Measurements from ENCODE around the gene HSD3B7. TPM values are rescaled to one million over a fixed set of nuclear protein-coding genes. Genes with fewer than 3 reads are reported as not detected.

HSD3B7 gene
- total and polyA plus RNA-seq, 7 experiments from 2014 or later, result 0.08 to 7.0 (median 2.4) TPM; not detected in 1

DNA sequence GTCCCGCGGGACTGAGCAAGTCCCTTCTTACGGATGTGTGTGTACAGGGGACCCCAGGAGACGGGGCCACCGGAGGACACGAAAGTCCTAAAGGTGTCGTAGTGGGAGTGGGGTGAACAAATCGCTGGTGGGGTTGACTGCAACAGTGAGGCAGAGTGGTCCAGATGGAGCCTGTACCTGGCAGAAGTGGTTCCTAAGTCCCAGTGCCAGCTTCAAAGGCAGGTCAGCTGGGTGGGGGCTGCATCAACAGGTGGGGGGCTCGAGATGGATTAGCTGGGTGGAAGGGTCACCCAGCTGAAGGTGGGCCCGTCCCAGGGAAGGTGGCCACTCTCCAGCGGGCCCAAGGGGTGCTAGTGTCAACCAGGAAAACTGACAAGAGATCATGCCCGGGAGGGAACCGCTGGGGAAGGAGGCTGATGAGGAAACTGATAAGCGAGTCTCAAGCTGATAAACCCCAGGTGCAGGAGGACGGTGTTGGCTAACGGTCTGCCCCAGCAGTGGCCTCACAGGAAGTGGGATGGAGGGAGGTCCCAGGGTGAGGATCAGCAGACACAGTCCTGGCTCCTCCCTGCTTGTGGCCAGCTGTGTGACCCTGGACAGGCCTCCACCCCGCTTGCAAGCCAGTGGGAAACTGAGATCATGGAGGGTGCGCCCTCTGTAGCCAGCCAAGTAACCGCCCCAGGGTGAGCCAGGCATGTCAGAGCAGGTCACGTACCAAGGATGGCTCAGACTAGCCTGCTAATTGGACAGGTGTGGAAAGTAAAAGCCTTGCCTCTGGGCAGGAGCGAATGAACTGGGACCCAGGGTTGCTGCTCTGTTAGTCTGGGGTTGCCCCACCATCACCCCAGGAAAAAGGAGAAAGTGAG lies 35.1 kb upstream of the HSD3B7 start:
- intact Hi-C loops (cut with micrococcal nuclease), result loop anchor here (1.0 to 10.0 kb wide), 4 partner anchors 7 to 925 kb away; partner anchors contain the start of genes FBXL19 (in 1 of the 2), SETD1A (in 1 of the 2) and ZNF267 (in 1 of the 2)
- Histone ChIP-seq H3K36me3 (ENCODE audit: control insufficient read depth in 2 of 3, insufficient read depth in 3 of 3, low read length in 3 of 3) (no peaks in the 10 kb centered on the region), H3K27ac (ENCODE audit: low read depth, low read length) (peak overlapping the region; percentile 75), H3K9me3 (ENCODE audit: control insufficient read depth in 2 of 3, low read length in 3 of 3) (no peaks in the 10 kb centered on the region), H3K4me1 (ENCODE audit: control insufficient read depth in 2 of 2, insufficient read depth in 2 of 2, low read length in 2 of 2) (peaks cover 11 to 15% of the 10 kb centered on the region in 2 donors), H3K4me3 (ENCODE audit: low read length) (peak overlapping the region; percentile 74), H3K27me3 (ENCODE audit: control insufficient read depth in 2 of 2, insufficient read depth in 2 of 2, low read length in 2 of 2) (no peaks in the 10 kb centered on the region)
- Mint-ChIP-seq H3K4me3 (peak overlapping the region; percentile 87 to 98 (median 90)), H3K27ac (peak overlapping the region; percentile 64 to 92 (median 80)), H3K36me3 (peaks cover 0 to 6% (median 0%) of the 10 kb centered on the region in 5 donors), H3K4me1 (peaks cover 13 to 23% (median 17%) of the 10 kb centered on the region in 7 donors), H3K27me3 (no peaks in the 10 kb centered on the region), H3K9me3 (peaks cover 0 to 1% (median 0%) of the 10 kb centered on the region in 11 donors)
- peak in 2 of 9 donors; percentile 20 to 58 for DNase-seq
- ATAC-seq, result peak; percentile 52
- CTCF ChIA-PET, result interaction anchor here (0.6 to 1.1 kb wide), 2 partner anchors 56 to 104 kb away, joined by 3 to 8 read pairs; partner anchors contain the start of gene BCL7C
- POLR2A ChIA-PET, result interaction anchor here (0.6 to 1.8 kb wide), 6 partner anchors 10 to 230 kb away, joined by 3 to 6 read pairs (median 3); partner anchors contain the start of genes FUS and KAT8

DNA sequence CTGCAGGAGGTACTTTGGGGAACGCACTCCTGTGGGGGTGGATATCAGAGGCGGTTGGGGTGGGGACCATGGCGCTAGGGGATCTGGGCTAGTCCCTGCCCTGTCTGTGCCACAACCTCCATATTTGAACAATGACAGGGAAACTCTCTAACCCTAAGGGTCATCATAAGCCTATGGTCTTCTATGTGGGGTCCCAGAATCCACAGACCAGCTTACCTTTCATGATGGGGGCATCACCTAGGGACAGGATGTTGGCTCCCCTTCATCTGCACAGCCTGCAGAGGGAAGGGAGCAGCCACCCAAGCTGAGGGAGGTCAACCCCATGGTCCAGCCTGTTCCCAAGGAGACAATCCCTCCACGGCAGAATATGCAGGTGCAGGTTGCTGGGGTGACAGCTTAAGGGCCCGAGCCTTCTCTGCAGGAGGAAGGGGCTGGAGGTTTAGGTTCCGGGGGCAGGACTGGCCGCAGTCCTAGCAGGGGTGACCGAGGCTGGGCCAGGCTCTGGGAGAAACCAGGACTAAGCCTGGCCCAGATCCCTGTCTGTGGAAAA lies 34.4 kb upstream of the HSD3B7 start:
- Mint-ChIP-seq H3K9me3 (peaks cover 0 to 1% (median 0%) of the 10 kb centered on the region in 11 donors), H3K4me3 (peak overlapping the region; percentile 87 to 98 (median 90)), H3K4me1 (peaks cover 13 to 23% (median 17%) of the 10 kb centered on the region in 7 donors), H3K27me3 (no peaks in the 10 kb centered on the region), H3K36me3 (peaks cover 0 to 6% (median 0%) of the 10 kb centered on the region in 5 donors), H3K27ac (peak overlapping the region in 6 of 9 donors; percentile 64 to 90 (median 82))
- POLR2A ChIA-PET, result interaction anchor here (0.6 to 1.8 kb wide), 4 partner anchors 10 to 229 kb away, joined by 3 to 6 read pairs (median 4); partner anchors contain the start of genes FUS and KAT8
- H3K36me3 ChIP-seq (ENCODE audit: control insufficient read depth in 2 of 3, insufficient read depth in 3 of 3, low read length in 3 of 3), result no peaks in the 10 kb centered on the region
- DNase-seq (no peak), ATAC-seq (no peak)
- H3K4me1 ChIP-seq (ENCODE audit: control insufficient read depth in 2 of 2, insufficient read depth in 2 of 2, low read length in 2 of 2), result peaks cover 11 to 15% of the 10 kb centered on the region in 2 donors
- intact Hi-C loops (cut with micrococcal nuclease), result loop anchor here in 1 of 2 donors (10.0 kb wide), 1 partner anchor 924 kb away; the partner anchor contains the start of gene ZNF267
- no peaks in the 10 kb centered on the region for H3K9me3 ChIP-seq (ENCODE audit: control insufficient read depth in 2 of 3, low read length in 3 of 3)
- peak overlapping the region; percentile 75 for H3K27ac ChIP-seq (ENCODE audit: low read depth, low read length)
- no peaks in the 10 kb centered on the region for H3K27me3 ChIP-seq (ENCODE audit: control insufficient read depth in 2 of 2, insufficient read depth in 2 of 2, low read length in 2 of 2)
- CTCF ChIA-PET, result interaction anchor here (1.1 kb wide), 1 partner anchor 105 kb away, joined by 8 read pairs; no protein-coding TSS in a partner anchor
- peak overlapping the region; percentile 74 for H3K4me3 ChIP-seq (ENCODE audit: low read length)

DNA sequence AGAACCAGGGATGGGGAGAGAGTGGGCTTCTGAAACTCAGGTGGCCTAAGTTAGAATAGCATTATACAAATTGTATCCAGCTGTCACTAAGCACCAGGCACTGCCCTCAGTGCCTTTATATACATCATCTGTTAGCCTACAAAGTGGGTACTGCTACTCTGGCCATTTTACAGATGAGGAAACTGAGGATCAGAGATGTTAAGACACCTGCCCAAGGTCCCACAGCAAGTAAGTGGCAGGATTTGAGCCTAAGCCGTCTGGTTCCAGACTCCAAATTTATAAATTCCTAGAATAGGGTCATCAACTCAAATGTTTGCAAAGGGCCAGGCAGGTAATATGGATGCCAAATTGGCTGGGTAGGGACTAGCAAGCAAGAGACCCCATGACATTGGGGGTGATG lies 33.8 kb upstream of the HSD3B7 start:
- no peak for ATAC-seq
- Mint-ChIP-seq H3K4me3 (peak overlapping the region in 5 of 10 donors; percentile 17 to 88 (median 33)), H3K27ac (peak overlapping the region in 1 of 9 donors; percentile 46), H3K4me1 (peaks cover 12 to 26% (median 16%) of the 10 kb centered on the region in 7 donors), H3K27me3 (no peaks in the 10 kb centered on the region), H3K36me3 (peaks cover 0 to 6% (median 0%) of the 10 kb centered on the region in 5 donors), H3K9me3 (peaks cover 0 to 1% (median 0%) of the 10 kb centered on the region in 11 donors)
- no peak overlapping the region for H3K27ac ChIP-seq (ENCODE audit: low read depth, low read length)
- ChIA-PET POLR2A (no interaction called here), CTCF (no interaction called here)
- intact Hi-C loops (cut with micrococcal nuclease), result loop anchor here in 1 of 2 donors (10.0 kb wide), 1 partner anchor 924 kb away; the partner anchor contains the start of gene ZNF267
- no peak overlapping the region for H3K4me3 ChIP-seq (ENCODE audit: low read length)
- no peaks in the 10 kb centered on the region for H3K36me3 ChIP-seq (ENCODE audit: control insufficient read depth in 2 of 3, insufficient read depth in 3 of 3, low read length in 3 of 3)
- no peaks in the 10 kb centered on the region for H3K9me3 ChIP-seq (ENCODE audit: control insufficient read depth in 2 of 3, low read length in 3 of 3)
- peaks cover 11 to 15% of the 10 kb centered on the region in 2 donors for H3K4me1 ChIP-seq (ENCODE audit: control insufficient read depth in 2 of 2, insufficient read depth in 2 of 2, low read length in 2 of 2)
- no peak for DNase-seq
- H3K27me3 ChIP-seq (ENCODE audit: control insufficient read depth in 2 of 2, insufficient read depth in 2 of 2, low read length in 2 of 2), result no peaks in the 10 kb centered on the region

DNA sequence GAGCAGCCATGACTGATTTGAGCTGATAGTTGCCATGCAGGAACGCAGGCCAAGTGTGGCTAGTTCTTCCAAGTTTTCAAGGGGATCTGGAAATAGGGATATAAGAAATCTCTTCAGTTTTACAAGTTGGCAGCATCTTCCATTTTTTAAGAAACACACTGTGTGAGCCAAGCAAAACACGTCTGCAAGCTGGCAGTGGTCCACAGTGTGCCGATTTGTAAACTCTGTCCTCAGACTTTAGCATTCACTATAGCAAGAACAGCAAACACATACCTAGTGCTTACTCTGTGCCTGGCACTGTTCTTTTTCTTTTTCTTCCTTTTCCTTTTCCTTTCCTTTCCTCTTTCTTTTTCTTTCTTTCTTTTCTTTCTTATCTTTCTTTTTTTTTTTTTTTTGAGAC lies 33.3 kb upstream of the HSD3B7 start:
- Mint-ChIP-seq H3K36me3 (peaks cover 0 to 6% (median 0%) of the 10 kb centered on the region in 5 donors), H3K4me3 (peak overlapping the region in 1 of 10 donors; percentile 13), H3K27me3 (no peaks in the 10 kb centered on the region), H3K9me3 (peaks cover 0 to 1% (median 0%) of the 10 kb centered on the region in 11 donors), H3K27ac (peak overlapping the region in 1 of 9 donors; percentile 36), H3K4me1 (peaks cover 12 to 29% (median 18%) of the 10 kb centered on the region in 7 donors)
- ATAC-seq (no peak), DNase-seq (no peak)
- POLR2A ChIA-PET, result interaction anchor here (0.6 to 0.9 kb wide), 2 partner anchors 10 to 17 kb away, joined by 3 read pairs; no protein-coding TSS in a partner anchor
- no peaks in the 10 kb centered on the region for H3K36me3 ChIP-seq (ENCODE audit: control insufficient read depth in 2 of 3, insufficient read depth in 3 of 3, low read length in 3 of 3)
- H3K27ac ChIP-seq (ENCODE audit: low read depth, low read length), result no peak overlapping the region
- H3K9me3 ChIP-seq (ENCODE audit: control insufficient read depth in 2 of 3, low read length in 3 of 3), result no peaks in the 10 kb centered on the region
- no peaks in the 10 kb centered on the region for H3K27me3 ChIP-seq (ENCODE audit: control insufficient read depth in 2 of 2, insufficient read depth in 2 of 2, low read length in 2 of 2)
- CTCF ChIA-PET, result interaction anchor here (0.7 to 1.2 kb wide), 2 partner anchors 109 to 190 kb away, joined by 3 to 6 read pairs; no protein-coding TSS in a partner anchor
- intact Hi-C loops (cut with micrococcal nuclease), result loop anchor here (2.0 to 10.0 kb wide), 2 partner anchors 917 to 923 kb away; partner anchors contain the start of gene ZNF267 (in 1 of the 2)
- H3K4me1 ChIP-seq (ENCODE audit: control insufficient read depth in 2 of 2, insufficient read depth in 2 of 2, low read length in 2 of 2), result peaks cover 17 to 18% of the 10 kb centered on the region in 2 donors
- no peak overlapping the region for H3K4me3 ChIP-seq (ENCODE audit: low read length)

DNA sequence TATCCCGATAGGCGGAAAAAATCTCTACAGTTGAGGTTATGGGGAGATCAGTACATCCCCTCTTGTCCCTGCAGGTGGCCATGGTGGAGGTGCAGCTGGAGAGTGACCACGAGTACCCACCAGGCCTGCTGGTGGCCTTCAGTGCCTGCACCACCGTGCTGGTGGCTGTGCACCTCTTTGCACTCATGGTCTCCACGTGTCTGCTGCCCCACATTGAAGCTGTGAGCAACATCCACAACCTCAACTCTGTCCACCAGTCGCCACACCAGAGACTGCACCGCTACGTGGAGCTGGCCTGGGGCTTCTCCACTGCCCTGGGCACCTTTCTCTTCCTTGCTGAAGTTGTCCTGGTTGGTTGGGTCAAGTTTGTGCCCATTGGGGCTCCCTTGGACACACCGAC lies 31.9 kb upstream of the HSD3B7 start:
- peaks cover 0 to 3% (median 0%) of the 10 kb centered on the region in 5 donors for H3K27me3 Mint-ChIP-seq
- no peak overlapping the region for H3K4me3 Mint-ChIP-seq
- ChIA-PET POLR2A (interaction anchor here (1.0 kb wide), 1 partner anchor 78 kb away, joined by 3 read pairs; no protein-coding TSS in a partner anchor), CTCF (no interaction called here)
- Histone ChIP-seq H3K27me3 (ENCODE audit: control insufficient read depth in 2 of 2, insufficient read depth in 2 of 2, low read length in 2 of 2) (no peaks in the 10 kb centered on the region), H3K9me3 (ENCODE audit: control insufficient read depth in 2 of 3, low read length in 3 of 3) (no peaks in the 10 kb centered on the region), H3K4me1 (ENCODE audit: control insufficient read depth in 2 of 2, insufficient read depth in 2 of 2, low read length in 2 of 2) (peaks cover 20 to 22% of the 10 kb centered on the region in 2 donors), H3K27ac (ENCODE audit: low read depth, low read length) (no peak overlapping the region), H3K4me3 (ENCODE audit: low read length) (no peak overlapping the region), H3K36me3 (ENCODE audit: control insufficient read depth in 2 of 3, insufficient read depth in 3 of 3, low read length in 3 of 3) (no peaks in the 10 kb centered on the region)
- no peak for ATAC-seq
- H3K4me1 Mint-ChIP-seq, result peaks cover 13 to 37% (median 18%) of the 10 kb centered on the region in 7 donors
- intact Hi-C loops (cut with micrococcal nuclease), result loop anchor here (2.0 to 10.0 kb wide), 2 partner anchors 916 to 922 kb away; partner anchors contain the start of gene ZNF267 (in 1 of the 2)
- H3K9me3 Mint-ChIP-seq, result peaks cover 0 to 1% (median 0%) of the 10 kb centered on the region in 11 donors
- peaks cover 0 to 6% (median 0%) of the 10 kb centered on the region in 5 donors for H3K36me3 Mint-ChIP-seq
- no peak for DNase-seq
- peak overlapping the region in 1 of 9 donors; percentile 48 for H3K27ac Mint-ChIP-seq

All from naive thymus-derived CD4-positive, alpha-beta T cell (primary cell).